IgD-negative memory B cell (primary cell): Measurements from ENCODE around the gene KAZN. TPM values are rescaled to one million over a fixed set of nuclear protein-coding genes. Genes with fewer than 3 reads are reported as not detected.
A peak's percentile ranks its signal among the peaks of the same experiment; 100 is the strongest.

Source experiments
- H3K27ac Mint-ChIP-seq, 3 donors: one replicate each; pipeline ENCODE4 v1.8.0; 2020 to 2022; ENCODE audit warnings: mild to moderate bottlenecking in 3 of 3, mixed read lengths in 3 of 3, moderate library complexity in 1 of 3
- H3K27me3 Mint-ChIP-seq: one replicate; pipeline ENCODE4 v1.8.0; 2021; ENCODE audit warnings: mixed read lengths
- H3K36me3 Mint-ChIP-seq: one replicate; pipeline ENCODE4 v1.8.0; 2020; ENCODE audit warnings: mild to moderate bottlenecking, mixed read lengths
- H3K4me1 Mint-ChIP-seq, 3 donors: one replicate each; pipeline ENCODE4 v1.8.0; 2020 to 2022; ENCODE audit warnings: mixed read lengths in 3 of 3, mild to moderate bottlenecking in 1 of 3
- H3K4me3 Mint-ChIP-seq, 4 donors: one replicate each; pipeline ENCODE4 v1.8.0; 2020 to 2022; ENCODE audit warnings: mild to moderate bottlenecking in 4 of 4, mixed read lengths in 4 of 4, moderate library complexity in 3 of 4
- H3K9me3 Mint-ChIP-seq, 3 donors: one replicate each; pipeline ENCODE4 v1.8.0; 2020 to 2021; ENCODE audit warnings: mixed read lengths in 3 of 3, mild to moderate bottlenecking in 1 of 3
- polyA plus RNA-seq: library from polyadenylated mRNA; unstranded; fragments of 300-500 nt; fragmentation: Illumina TruSeq; gene quantifications from one replicate; pipeline ENCODE4 v1.2.3, GENCODE V29; 2021

KAZN gene
- polyA plus RNA-seq, 1 donor from 2014 or later: not detected

GRCh38 chr1:14765773-14766172 lies 167.3 kb downstream of the KAZN start:
- Mint-ChIP-seq H3K4me3 (no peak overlapping the region), H3K27ac (peak overlapping the region in 1 of 3 donors; percentile 68), H3K9me3 (peaks cover 2 to 3% (median 2%) of the 10 kb centered on the region in 3 donors), H3K4me1 (peaks cover 0 to 1% (median 0%) of the 10 kb centered on the region in 3 donors), H3K36me3 (peaks cover 2% of the 10 kb centered on the region), H3K27me3 (peaks cover 25% of the 10 kb centered on the region)

GRCh38 chr1:14767075-14767474 lies 168.6 kb downstream of the KAZN start:
- Mint-ChIP-seq H3K4me3 (peak overlapping the region in 1 of 4 donors; percentile 30), H3K36me3 (peaks cover 2% of the 10 kb centered on the region)

GRCh38 chr1:14768582-14769304 lies 170.3 kb downstream of the KAZN start:
- H3K4me3 Mint-ChIP-seq: no peak overlapping the region
- no peaks in the 10 kb centered on the region for H3K4me1 Mint-ChIP-seq
- H3K27ac Mint-ChIP-seq: no peak overlapping the region
- peaks cover 11% of the 10 kb centered on the region for H3K27me3 Mint-ChIP-seq
- peaks cover 2 to 3% (median 2%) of the 10 kb centered on the region in 3 donors for H3K9me3 Mint-ChIP-seq
- peaks cover 2% of the 10 kb centered on the region for H3K36me3 Mint-ChIP-seq

More at GRCh38 chr1:14767075-14767474, 168.6 kb downstream of the KAZN start:
- Mint-ChIP-seq H3K9me3 (peaks cover 2 to 3% (median 2%) of the 10 kb centered on the region in 3 donors), H3K27ac (no peak overlapping the region), H3K4me1 (peaks cover 0 to under 1% (median 0%) of the 10 kb centered on the region in 3 donors), H3K27me3 (peaks cover 13% of the 10 kb centered on the region)

GRCh38 chr1:14769486-14770274 lies 171.2 kb downstream of the KAZN start:
- Mint-ChIP-seq H3K36me3 (peaks cover 2% of the 10 kb centered on the region), H3K27me3 (peaks cover 8% of the 10 kb centered on the region), H3K4me3 (no peak overlapping the region), H3K4me1 (no peaks in the 10 kb centered on the region), H3K9me3 (peaks cover 2 to 3% (median 2%) of the 10 kb centered on the region in 3 donors), H3K27ac (no peak overlapping the region)

- no peak overlapping the region for H3K4me3 Mint-ChIP-seq
- H3K36me3 Mint-ChIP-seq: peaks cover 4% of the 10 kb centered on the region
- peaks cover 0 to 2% (median 0%) of the 10 kb centered on the region in 3 donors for H3K4me1 Mint-ChIP-seq
- no peak overlapping the region for H3K27ac Mint-ChIP-seq
- peaks cover 3% of the 10 kb centered on the region for H3K27me3 Mint-ChIP-seq
- H3K9me3 Mint-ChIP-seq: peaks cover 0 to 3% (median 2%) of the 10 kb centered on the region in 3 donors
Observed at GRCh38 chr1:14773396-14774025, 175.0 kb downstream of the KAZN start.

GRCh38 chr1:14774225-14774624 lies 175.7 kb downstream of the KAZN start:
- Mint-ChIP-seq H3K4me3 (no peak overlapping the region), H3K36me3 (peaks cover 4% of the 10 kb centered on the region), H3K27me3 (peaks cover 3% of the 10 kb centered on the region)

GRCh38 chr1:14774988-14775387 lies 176.5 kb downstream of the KAZN start:
- peaks cover 0 to 2% (median 0%) of the 10 kb centered on the region in 3 donors for H3K9me3 Mint-ChIP-seq
- peaks cover 0 to 2% (median 0%) of the 10 kb centered on the region in 3 donors for H3K4me1 Mint-ChIP-seq
- H3K27me3 Mint-ChIP-seq: peaks cover 3% of the 10 kb centered on the region
- H3K4me3 Mint-ChIP-seq: no peak overlapping the region
- H3K36me3 Mint-ChIP-seq: peaks cover 4% of the 10 kb centered on the region
- no peak overlapping the region for H3K27ac Mint-ChIP-seq

More at GRCh38 chr1:14774225-14774624, 175.7 kb downstream of the KAZN start:
- no peak overlapping the region for H3K27ac Mint-ChIP-seq
- H3K9me3 Mint-ChIP-seq: peaks cover 0 to 3% (median 2%) of the 10 kb centered on the region in 3 donors
- peaks cover 0 to 2% (median 0%) of the 10 kb centered on the region in 3 donors for H3K4me1 Mint-ChIP-seq

- peaks cover 3% of the 10 kb centered on the region for H3K27me3 Mint-ChIP-seq
- H3K9me3 Mint-ChIP-seq: peaks cover 0 to 2% (median 0%) of the 10 kb centered on the region in 3 donors
- H3K27ac Mint-ChIP-seq: no peak overlapping the region
- H3K36me3 Mint-ChIP-seq: peaks cover 2% of the 10 kb centered on the region
- H3K4me1 Mint-ChIP-seq: peaks cover 0 to 2% (median 0%) of the 10 kb centered on the region in 3 donors
- H3K4me3 Mint-ChIP-seq: no peak overlapping the region
Observed at GRCh38 chr1:14775434-14775833, 176.9 kb downstream of the KAZN start.

GRCh38 chr1:14777516-14778506 lies 179.3 kb downstream of the KAZN start:
- H3K4me1 Mint-ChIP-seq: peaks cover 0 to 2% (median 0%) of the 10 kb centered on the region in 3 donors
- peaks cover 2% of the 10 kb centered on the region for H3K36me3 Mint-ChIP-seq
- no peak overlapping the region for H3K4me3 Mint-ChIP-seq
- peaks cover 3% of the 10 kb centered on the region for H3K27me3 Mint-ChIP-seq
- H3K9me3 Mint-ChIP-seq: no peaks in the 10 kb centered on the region
- no peak overlapping the region for H3K27ac Mint-ChIP-seq

GRCh38 chr1:14778541-14778897 lies 180.0 kb downstream of the KAZN start:
- no peaks in the 10 kb centered on the region for H3K9me3 Mint-ChIP-seq
- H3K27me3 Mint-ChIP-seq: peaks cover 3% of the 10 kb centered on the region
- no peak overlapping the region for H3K27ac Mint-ChIP-seq
- H3K4me3 Mint-ChIP-seq: no peak overlapping the region
- peaks cover 0 to 2% (median 0%) of the 10 kb centered on the region in 3 donors for H3K4me1 Mint-ChIP-seq
- peaks cover 2% of the 10 kb centered on the region for H3K36me3 Mint-ChIP-seq

- Mint-ChIP-seq H3K36me3 (peaks cover 2% of the 10 kb centered on the region), H3K27ac (peak overlapping the region in 1 of 3 donors; percentile 64), H3K9me3 (no peaks in the 10 kb centered on the region), H3K4me1 (peaks cover 0 to 2% (median 0%) of the 10 kb centered on the region in 3 donors), H3K4me3 (no peak overlapping the region), H3K27me3 (peaks cover 3% of the 10 kb centered on the region)
Observed at GRCh38 chr1:14778898-14779865, 180.7 kb downstream of the KAZN start.

GRCh38 chr1:14780271-14780670 lies 181.8 kb downstream of the KAZN start:
- peaks cover 3% of the 10 kb centered on the region for H3K27me3 Mint-ChIP-seq
- no peaks in the 10 kb centered on the region for H3K9me3 Mint-ChIP-seq
- H3K4me3 Mint-ChIP-seq: no peak overlapping the region
- H3K36me3 Mint-ChIP-seq: peaks cover 2% of the 10 kb centered on the region
- H3K27ac Mint-ChIP-seq: no peak overlapping the region
- peaks cover 0 to 2% (median 0%) of the 10 kb centered on the region in 3 donors for H3K4me1 Mint-ChIP-seq

- H3K36me3 Mint-ChIP-seq: no peaks in the 10 kb centered on the region
- no peak overlapping the region for H3K4me3 Mint-ChIP-seq
- H3K27me3 Mint-ChIP-seq: peaks cover 4% of the 10 kb centered on the region
- H3K9me3 Mint-ChIP-seq: peaks cover 0 to 1% (median 0%) of the 10 kb centered on the region in 3 donors
- no peak overlapping the region for H3K27ac Mint-ChIP-seq
- H3K4me1 Mint-ChIP-seq: peaks cover 0 to 2% (median 0%) of the 10 kb centered on the region in 3 donors
Observed at GRCh38 chr1:14781811-14782210, 183.3 kb downstream of the KAZN start.
